Stomach (tissue), 9 donors: Measurements from ENCODE around the gene NTM. TPM values are rescaled to one million over a fixed set of nuclear protein-coding genes. Genes with fewer than 3 reads are reported as not detected.

Source experiments
- DNase-seq, 2 donors: peaks; one replicate each; pipeline versions ENCODE4 v3.0.0 to v3.0.0-alpha.2; 2013 to 2019
- H3K27ac ChIP-seq, 5 donors: fragments of 200-600 bp in 4 of 5; sonication (generic) in 4 of 5; one replicate each; pipeline ENCODE4 v1.5.1; 2013 to 2019; ENCODE audit warnings: mild to moderate bottlenecking in 1 of 5, moderate library complexity in 1 of 5
- H3K27me3 ChIP-seq, 3 donors: fragments of 200-600 bp; sonication (generic); one replicate each; pipeline ENCODE4 v1.5.1; 2017 to 2019; ENCODE audit warnings: mixed run types in 1 of 3
- H3K36me3 ChIP-seq, 4 donors: fragments of 200-600 bp; sonication (generic); 1 replicate in 3 of 4; 2 replicates in 1 of 4; pipeline ENCODE4 v1.5.1; 2016 to 2019
- H3K4me1 ChIP-seq, 4 donors: fragments of 200-600 bp; sonication (generic); one replicate each; pipeline ENCODE4 v1.5.1; 2016 to 2019
- H3K4me3 ChIP-seq, 4 donors: fragments of 200-600 bp; sonication (generic) in 3 of 4; one replicate each; pipeline ENCODE4 v1.5.1; 2016 to 2019; ENCODE audit warnings: mild to moderate bottlenecking in 1 of 4
- H3K9me3 ChIP-seq, 4 donors: fragments of 200-600 bp; sonication (generic); one replicate each; pipeline ENCODE4 v1.5.1; 2016 to 2019
- CTCF ChIP-seq, 7 experiments: fragments of 450-650 bp in 4 of 7; fragments of 200-600 bp in 3 of 7; sonication (generic) in 3 of 7; IDR thresholded peaks; one replicate each; pipeline ENCODE4 v1.5.1; 2016 to 2019; ENCODE audit warnings: antibody characterized with exemption in 7 of 7, control low read depth in 2 of 7, mild to moderate bottlenecking in 1 of 7
- EP300 ChIP-seq: sonication (generic); formaldehyde crosslinking; IDR thresholded peaks from one replicate; pipeline ENCODE4 v1.6.1; 2017; ENCODE audit warnings: antibody characterized with exemption
- POLR2A ChIP-seq, 4 donors: fragments of 450-650 bp; IDR thresholded peaks; one replicate each; pipeline ENCODE4 v1.6.1; 2016; ENCODE audit warnings: antibody characterized with exemption in 4 of 4, control low read depth in 2 of 4, mild to moderate bottlenecking in 1 of 4, moderate library complexity in 1 of 4
- POLR2AphosphoS5 ChIP-seq, 3 donors: sonication (generic); formaldehyde crosslinking; IDR thresholded peaks; one replicate each; pipeline ENCODE4 v1.6.1; 2016; ENCODE audit warnings: antibody characterized with exemption in 3 of 3
- WGBS, 5 donors: extraction: QIAGEN DNeasy Blood & Tissue Kit in 3 of 5; methylation state at CpG; one replicate each; pipeline versions ENCODE4 v1.1.5 to v1.1.7; 2013 to 2018; 5-methylcytosine and 5-hydroxymethylcytosine counted together
- intact Hi-C: fragments of 100-400 bp; cut with DNase I; formaldehyde crosslinking; loops from one replicate; pipeline ENCODE4 v1.15.1; 2023; ENCODE audit warnings: low total_unique reads
- polyA plus RNA-seq, 3 donors: library from polyadenylated mRNA; stranded (reverse); fragments of 200-250 nt; gene quantifications; one replicate each; pipeline ENCODE4 v1.2.3, GENCODE V29; 2013
- total RNA-seq, 5 donors: library from RNA; depleted of rRNA; stranded (reverse); fragments of >200 nt; gene quantifications; one replicate each; pipeline versions ENCODE4 v1.1.0 to v1.2.3, GENCODE V29; 2014 to 2016
- donor health status: healthy with polysubstance abuse.
- donor health status: Bipolar disorder and iron deficiency.
- donor health status: healthy.

NTM gene
- total and polyA plus RNA-seq, 8 donors: 0.50 to 8.4 (median 1.3) TPM; not detected in 3

- no peak overlapping the region for H3K4me3 ChIP-seq
- TF ChIP-seq CTCF (IDR thresholded peaks at IDR 0.05): no peak
- no peak for TF ChIP-seq POLR2AphosphoS5 (IDR thresholded peaks at IDR 0.05)
- no peak for TF ChIP-seq EP300
- no peak for TF ChIP-seq POLR2A (IDR thresholded peaks at IDR 0.05)
- WGBS, 5 donors: 62 to 72% (median 69%) methylated on average over 11 of the region's 11 CpGs
- H3K27ac ChIP-seq: no peak overlapping the region
- no peaks in the 10 kb centered on the region for H3K36me3 ChIP-seq
- no peaks in the 10 kb centered on the region for H3K4me1 ChIP-seq
- H3K27me3 ChIP-seq: peaks cover 0 to 23% (median 4%) of the 10 kb centered on the region in 3 donors
- intact Hi-C loops: no loop called here
- DNase-seq: no peak
- H3K9me3 ChIP-seq: no peaks in the 10 kb centered on the region
Observed at GRCh38 chr11:131739243-131739882, 368.9 kb downstream of the NTM start.

- Histone ChIP-seq H3K36me3 (no peaks in the 10 kb centered on the region), H3K4me3 (no peak overlapping the region), H3K4me1 (no peaks in the 10 kb centered on the region), H3K27ac (no peak overlapping the region), H3K9me3 (no peaks in the 10 kb centered on the region), H3K27me3 (peaks cover 0 to 19% (median 4%) of the 10 kb centered on the region in 3 donors)
- peak in 1 of 2 donors; percentile 9 for DNase-seq
- 49 to 65% (median 59%) methylated on average over 8 of the region's 8 CpGs for WGBS, 5 donors
- no peak for TF ChIP-seq POLR2A (IDR thresholded peaks at IDR 0.05)
- no peak for TF ChIP-seq CTCF (IDR thresholded peaks at IDR 0.05)
- no peak for TF ChIP-seq POLR2AphosphoS5 (IDR thresholded peaks at IDR 0.05)
- TF ChIP-seq EP300: no peak
- intact Hi-C loops: no loop called here
Observed at GRCh38 chr11:131744847-131745246, 374.4 kb downstream of the NTM start.

- 61 to 72% (median 65%) methylated on average over 6 of the region's 6 CpGs for WGBS, 5 donors
- H3K4me1 ChIP-seq: no peaks in the 10 kb centered on the region
- no peak for TF ChIP-seq POLR2AphosphoS5 (IDR thresholded peaks at IDR 0.05)
- TF ChIP-seq EP300: no peak
- TF ChIP-seq POLR2A (IDR thresholded peaks at IDR 0.05): no peak
- no peak for TF ChIP-seq CTCF (IDR thresholded peaks at IDR 0.05)
- no peaks in the 10 kb centered on the region for H3K36me3 ChIP-seq
- no peak for DNase-seq
- H3K4me3 ChIP-seq: no peak overlapping the region
- H3K9me3 ChIP-seq: no peaks in the 10 kb centered on the region
- intact Hi-C loops: no loop called here
- H3K27me3 ChIP-seq: peaks cover 0 to 22% (median 4%) of the 10 kb centered on the region in 3 donors
- H3K27ac ChIP-seq: no peak overlapping the region
Observed at GRCh38 chr11:131745405-131745804, 375.0 kb downstream of the NTM start.

- WGBS, 5 donors: 75 to 85% (median 84%) methylated on average over 12 of the region's 12 CpGs
- H3K27ac ChIP-seq: no peak overlapping the region
- H3K9me3 ChIP-seq: no peaks in the 10 kb centered on the region
- peaks cover 0 to 28% (median 0%) of the 10 kb centered on the region in 3 donors for H3K27me3 ChIP-seq
- H3K4me3 ChIP-seq: no peak overlapping the region
- DNase-seq: no peak
- TF ChIP-seq POLR2A (IDR thresholded peaks at IDR 0.05): no peak
- TF ChIP-seq CTCF (IDR thresholded peaks at IDR 0.05): no peak
- TF ChIP-seq EP300: no peak
- no peak for TF ChIP-seq POLR2AphosphoS5 (IDR thresholded peaks at IDR 0.05)
- H3K36me3 ChIP-seq: no peaks in the 10 kb centered on the region
- intact Hi-C loops: no loop called here
- H3K4me1 ChIP-seq: no peaks in the 10 kb centered on the region
Observed at GRCh38 chr11:131746201-131746600, 375.8 kb downstream of the NTM start.
